Effector memory CD8-positive, alpha-beta T cell (primary cell): ENCODE results near the gene ZCCHC17.
A peak's percentile ranks its signal among the peaks of the same experiment; 100 is the strongest.
"Not testable (repeated sequence)": the region's sequence is repeated elsewhere in the genome, so short reads cannot be mapped to it uniquely, and the experiment has no call there.

ENCODE experiments used
- ATAC-seq: fragments of 150-1000 bp; cut with Tn5 transposase; replicated peaks from 2 replicates; pipeline ENCODE4 v1.10.0; 2021; ENCODE audit warnings: mild to moderate bottlenecking, moderate library complexity
- DNase-seq, 3 experiments: peaks; one replicate each; pipeline ENCODE4 v3.0.0; 2021
- H3K27ac Mint-ChIP-seq, 2 donors: one replicate each; pipeline ENCODE4 v1.8.0; 2022; ENCODE audit warnings: mild to moderate bottlenecking in 2 of 2, mixed read lengths in 2 of 2, moderate library complexity in 2 of 2
- H3K27me3 Mint-ChIP-seq, 2 donors: one replicate each; pipeline ENCODE4 v1.8.0; 2022; ENCODE audit warnings: mixed read lengths in 2 of 2
- H3K36me3 Mint-ChIP-seq: one replicate; pipeline ENCODE4 v1.8.0; 2022; ENCODE audit warnings: mild to moderate bottlenecking, moderate library complexity, mixed read lengths; ENCODE audit not compliant: insufficient read depth
- H3K4me1 Mint-ChIP-seq, 2 donors: one replicate each; pipeline ENCODE4 v1.8.0; 2022; ENCODE audit warnings: low read depth in 2 of 2, mixed read lengths in 2 of 2
- H3K4me3 Mint-ChIP-seq, 2 donors: one replicate each; pipeline ENCODE4 v1.8.0; 2022; ENCODE audit warnings: mild to moderate bottlenecking in 2 of 2, mixed read lengths in 2 of 2, moderate library complexity in 2 of 2
- H3K9me3 Mint-ChIP-seq, 2 donors: one replicate each; pipeline ENCODE4 v1.8.0; 2022; ENCODE audit warnings: mixed read lengths in 2 of 2

The ZCCHC17 gene

GRCh38 chr1:31377364-31377863, 80.6 kb downstream of the ZCCHC17 start:
- H3K4me1 Mint-ChIP-seq = peaks cover 9 to 13% of the 10 kb centered on the region in 2 donors
- H3K27me3 Mint-ChIP-seq = peaks cover 6 to 20% of the 10 kb centered on the region in 2 donors
- DNase-seq = no peak
- ATAC-seq = no peak
- H3K9me3 Mint-ChIP-seq = no peaks in the 10 kb centered on the region
- no peaks in the 10 kb centered on the region for H3K36me3 Mint-ChIP-seq
- no peak overlapping the region for H3K27ac Mint-ChIP-seq
- no peak overlapping the region for H3K4me3 Mint-ChIP-seq

GRCh38 chr1:31378001-31378400, 81.2 kb downstream of the ZCCHC17 start:
- peaks cover 8 to 9% of the 10 kb centered on the region in 2 donors for H3K4me1 Mint-ChIP-seq
- no peak for ATAC-seq
- H3K4me3 Mint-ChIP-seq = no peak overlapping the region
- H3K27me3 Mint-ChIP-seq = peaks cover 11 to 26% of the 10 kb centered on the region in 2 donors
- no peaks in the 10 kb centered on the region for H3K36me3 Mint-ChIP-seq
- H3K27ac Mint-ChIP-seq = no peak overlapping the region
- H3K9me3 Mint-ChIP-seq = no peaks in the 10 kb centered on the region
- no peak for DNase-seq

GRCh38 chr1:31380181-31380580, 83.3 kb downstream of the ZCCHC17 start:
- ATAC-seq = no peak
- Mint-ChIP-seq H3K27ac (no peak overlapping the region), H3K36me3 (no peaks in the 10 kb centered on the region), H3K9me3 (no peaks in the 10 kb centered on the region), H3K27me3 (peaks cover 24 to 42% of the 10 kb centered on the region in 2 donors), H3K4me3 (no peak overlapping the region), H3K4me1 (no peaks in the 10 kb centered on the region)
- DNase-seq = no peak

- DNase-seq (no peak), ATAC-seq (no peak)
- H3K4me1 Mint-ChIP-seq = peaks cover 0 to 1% of the 10 kb centered on the region in 2 donors
- no peaks in the 10 kb centered on the region for H3K36me3 Mint-ChIP-seq
- no peak overlapping the region for H3K27ac Mint-ChIP-seq
- no peak overlapping the region for H3K4me3 Mint-ChIP-seq
- H3K27me3 Mint-ChIP-seq = peaks cover 38 to 56% of the 10 kb centered on the region in 2 donors
- no peaks in the 10 kb centered on the region for H3K9me3 Mint-ChIP-seq
Observed at GRCh38 chr1:31381394-31382294, 84.8 kb downstream of the ZCCHC17 start.

- DNase-seq (no peak), ATAC-seq (no peak)
- Mint-ChIP-seq H3K36me3 (no peaks in the 10 kb centered on the region), H3K4me3 (no peak overlapping the region), H3K9me3 (no peaks in the 10 kb centered on the region), H3K27me3 (peaks cover 46 to 65% of the 10 kb centered on the region in 2 donors), H3K27ac (peak overlapping the region in 1 of 2 donors; percentile 47), H3K4me1 (peaks cover 0 to 3% of the 10 kb centered on the region in 2 donors)
Observed at GRCh38 chr1:31382379-31382989, 85.7 kb downstream of the ZCCHC17 start.

- DNase-seq = no peak
Observed at GRCh38 chr1:31383967-31384366, 87.1 kb downstream of the ZCCHC17 start.

GRCh38 chr1:31386576-31387243, 89.9 kb downstream of the ZCCHC17 start:
- not testable (repeated sequence) for H3K4me3 Mint-ChIP-seq, H3K36me3 Mint-ChIP-seq, H3K4me1 Mint-ChIP-seq, DNase-seq, H3K27ac Mint-ChIP-seq, ATAC-seq, H3K9me3 Mint-ChIP-seq
- H3K27me3 Mint-ChIP-seq = peaks cover 51 to 66% of the 10 kb centered on the region in 2 donors

More at GRCh38 chr1:31383967-31384366, 87.1 kb downstream of the ZCCHC17 start:
- ATAC-seq = no peak
- no peak overlapping the region for H3K27ac Mint-ChIP-seq
- no peak overlapping the region for H3K4me3 Mint-ChIP-seq
- no peaks in the 10 kb centered on the region for H3K9me3 Mint-ChIP-seq
- H3K4me1 Mint-ChIP-seq = peaks cover 0 to 3% of the 10 kb centered on the region in 2 donors
- H3K27me3 Mint-ChIP-seq = peaks cover 51 to 79% of the 10 kb centered on the region in 2 donors
- no peaks in the 10 kb centered on the region for H3K36me3 Mint-ChIP-seq

GRCh38 chr1:31387612-31388011, 90.8 kb downstream of the ZCCHC17 start:
- no peak for ATAC-seq
- H3K4me1 Mint-ChIP-seq = peaks cover 0 to 3% of the 10 kb centered on the region in 2 donors
- no peak for DNase-seq

GRCh38 chr1:31389616-31390015, 92.8 kb downstream of the ZCCHC17 start:
- H3K27me3 Mint-ChIP-seq = peaks cover 39 to 49% of the 10 kb centered on the region in 2 donors
- H3K4me3 Mint-ChIP-seq = no peak overlapping the region
- H3K27ac Mint-ChIP-seq = peak overlapping the region in 1 of 2 donors; percentile 46
- no peak for DNase-seq
- ATAC-seq = no peak
- peaks cover 0 to 8% of the 10 kb centered on the region in 2 donors for H3K4me1 Mint-ChIP-seq
- no peaks in the 10 kb centered on the region for H3K36me3 Mint-ChIP-seq
- H3K9me3 Mint-ChIP-seq = no peaks in the 10 kb centered on the region

More at GRCh38 chr1:31387612-31388011, 90.8 kb downstream of the ZCCHC17 start:
- H3K36me3 Mint-ChIP-seq = no peaks in the 10 kb centered on the region
- no peak overlapping the region for H3K27ac Mint-ChIP-seq
- no peak overlapping the region for H3K4me3 Mint-ChIP-seq
- peaks cover 48 to 63% of the 10 kb centered on the region in 2 donors for H3K27me3 Mint-ChIP-seq
- no peaks in the 10 kb centered on the region for H3K9me3 Mint-ChIP-seq

GRCh38 chr1:31390071-31390470, 93.2 kb downstream of the ZCCHC17 start:
- H3K36me3 Mint-ChIP-seq = no peaks in the 10 kb centered on the region
- H3K27me3 Mint-ChIP-seq = peaks cover 37 to 49% of the 10 kb centered on the region in 2 donors
- H3K4me3 Mint-ChIP-seq = no peak overlapping the region
- H3K4me1 Mint-ChIP-seq = peaks cover 0 to 11% of the 10 kb centered on the region in 2 donors
- no peaks in the 10 kb centered on the region for H3K9me3 Mint-ChIP-seq
- no peak overlapping the region for H3K27ac Mint-ChIP-seq
- ATAC-seq (no peak), DNase-seq (no peak)

- no peak for ATAC-seq
- Mint-ChIP-seq H3K36me3 (no peaks in the 10 kb centered on the region), H3K27ac (no peak overlapping the region), H3K9me3 (no peaks in the 10 kb centered on the region), H3K4me1 (peaks cover 0 to 12% of the 10 kb centered on the region in 2 donors), H3K4me3 (no peak overlapping the region), H3K27me3 (peaks cover 9 to 24% of the 10 kb centered on the region in 2 donors)
- no peak for DNase-seq
Observed at GRCh38 chr1:31393463-31393862, 96.6 kb downstream of the ZCCHC17 start.

GRCh38 chr1:31394584-31395193, 97.9 kb downstream of the ZCCHC17 start:
- H3K4me1 Mint-ChIP-seq = peaks cover 0 to 12% of the 10 kb centered on the region in 2 donors
- H3K4me3 Mint-ChIP-seq = peak overlapping the region; percentile 81
- peak overlapping the region; percentile 49 to 64 for H3K27ac Mint-ChIP-seq
- ATAC-seq (peak; percentile 96), DNase-seq (peak; percentile 73 to 77 (median 74))
- H3K9me3 Mint-ChIP-seq = no peaks in the 10 kb centered on the region
- peaks cover 9 to 20% of the 10 kb centered on the region in 2 donors for H3K27me3 Mint-ChIP-seq
- H3K36me3 Mint-ChIP-seq = no peaks in the 10 kb centered on the region
